Measurements from ENCODE around the gene TMED5. TPM values are rescaled to one million over a fixed set of nuclear protein-coding genes. Genes with fewer than 3 reads are reported as not detected.

The TMED5 gene
- total RNA-seq, 4 donors from 2014 or later, result 47.4 to 80.4 (median 55.5) TPM

DNA sequence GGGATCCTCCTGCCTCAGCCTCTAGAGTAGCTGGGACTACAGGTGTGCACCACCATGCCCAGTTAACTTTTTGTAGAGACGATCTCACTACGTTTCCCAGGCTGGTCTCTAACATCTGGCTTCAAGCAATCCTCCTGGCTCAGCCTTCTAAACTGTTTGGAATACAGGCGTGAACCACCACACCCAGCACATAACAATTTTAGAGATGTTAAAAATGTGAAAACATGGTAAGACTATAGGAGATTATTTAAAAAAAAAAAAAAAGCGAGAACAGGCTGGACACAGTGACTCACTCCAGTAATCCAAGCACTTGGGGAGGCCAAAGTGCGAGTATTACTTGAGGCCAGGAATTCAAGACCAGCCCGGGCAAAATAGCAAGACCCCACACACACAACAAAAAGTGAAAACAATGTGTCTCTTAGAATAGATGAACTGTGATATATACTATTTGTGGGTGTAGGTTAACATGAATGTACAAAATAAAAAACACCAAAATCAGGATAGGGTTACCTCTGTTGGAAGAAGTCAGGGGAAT, 19.9 kb upstream of the TMED5 start:
- WGBS, 2 donors, result 75 to 80% methylated on average over 6 of the region's 6 CpGs
- Histone ChIP-seq H3K36me3 (peaks cover 0 to 31% (median 0%) of the 10 kb centered on the region in 3 donors), H3K4me1 (no peaks in the 10 kb centered on the region), H3K4me3 (no peak overlapping the region), H3K27me3 (no peaks in the 10 kb centered on the region), H3K9me3 (no peaks in the 10 kb centered on the region), H3K27ac (no peak overlapping the region)
- TF ChIP-seq, protein P1, sequence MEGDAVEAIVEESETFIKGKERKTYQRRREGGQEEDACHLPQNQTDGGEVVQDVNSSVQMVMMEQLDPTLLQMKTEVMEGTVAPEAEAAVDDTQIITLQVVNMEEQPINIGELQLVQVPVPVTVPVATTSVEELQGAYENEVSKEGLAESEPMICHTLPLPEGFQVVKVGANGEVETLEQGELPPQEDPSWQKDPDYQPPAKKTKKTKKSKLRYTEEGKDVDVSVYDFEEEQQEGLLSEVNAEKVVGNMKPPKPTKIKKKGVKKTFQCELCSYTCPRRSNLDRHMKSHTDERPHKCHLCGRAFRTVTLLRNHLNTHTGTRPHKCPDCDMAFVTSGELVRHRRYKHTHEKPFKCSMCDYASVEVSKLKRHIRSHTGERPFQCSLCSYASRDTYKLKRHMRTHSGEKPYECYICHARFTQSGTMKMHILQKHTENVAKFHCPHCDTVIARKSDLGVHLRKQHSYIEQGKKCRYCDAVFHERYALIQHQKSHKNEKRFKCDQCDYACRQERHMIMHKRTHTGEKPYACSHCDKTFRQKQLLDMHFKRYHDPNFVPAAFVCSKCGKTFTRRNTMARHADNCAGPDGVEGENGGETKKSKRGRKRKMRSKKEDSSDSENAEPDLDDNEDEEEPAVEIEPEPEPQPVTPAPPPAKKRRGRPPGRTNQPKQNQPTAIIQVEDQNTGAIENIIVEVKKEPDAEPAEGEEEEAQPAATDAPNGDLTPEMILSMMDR (IDR thresholded peaks at IDR 0.05), result no peak
- TF ChIP-seq EP300 (IDR thresholded peaks at IDR 0.05), result no peak
- TF ChIP-seq POLR2A (IDR thresholded peaks at IDR 0.05), result no peak
- no peak for DNase-seq (ENCODE audit: low spot score in 2 of 2)

DNA sequence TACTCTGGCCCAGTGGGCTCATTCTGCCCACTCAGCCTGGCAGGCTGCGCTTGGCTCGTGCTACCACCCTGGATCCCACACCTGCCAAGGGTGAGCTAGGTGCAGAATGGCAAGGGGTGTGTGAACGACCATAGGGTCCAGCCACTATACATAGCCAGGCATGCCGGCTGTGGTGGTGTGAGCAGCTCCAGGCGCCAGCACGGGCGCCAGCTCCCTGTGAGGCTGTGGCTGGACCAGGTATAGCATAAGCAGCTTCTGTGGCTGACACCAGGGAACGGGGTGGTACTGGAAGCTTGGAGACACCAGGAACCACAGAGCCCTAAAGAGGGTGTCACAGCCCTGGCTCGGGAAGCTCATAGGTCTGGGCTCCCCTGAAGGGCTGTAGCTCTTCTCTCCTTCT, 18.9 kb upstream of the TMED5 start:
- WGBS, 2 donors, result 93 to 100% methylated on average over 8 to 9 of the region's 9 CpGs
- TF ChIP-seq, protein P1 (IDR thresholded peaks at IDR 0.05), result no peak
- TF ChIP-seq EP300 (IDR thresholded peaks at IDR 0.05), result no peak
- no peak for TF ChIP-seq POLR2A (IDR thresholded peaks at IDR 0.05)
- H3K4me1 ChIP-seq, result no peaks in the 10 kb centered on the region

DNA sequence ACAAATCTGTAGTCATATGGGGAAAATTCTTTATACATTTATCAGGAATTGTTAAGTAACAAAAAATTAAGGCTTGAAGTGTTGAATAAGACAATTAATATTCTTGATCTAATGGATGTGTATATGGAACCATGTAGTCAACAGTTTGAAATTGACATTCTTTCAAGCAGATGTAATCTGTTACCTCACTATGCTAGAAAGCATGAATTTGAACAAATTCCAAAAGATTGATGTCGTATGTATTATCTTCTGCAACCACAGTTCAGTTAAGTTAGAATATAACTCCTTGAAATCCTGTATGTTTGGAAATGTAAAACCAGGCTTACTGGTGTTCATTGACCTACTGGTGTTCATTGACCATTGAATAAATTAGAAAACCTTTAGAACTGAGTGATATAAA, 16.4 kb upstream of the TMED5 start:
- WGBS, 2 donors, result 66 to 67% methylated on average over 1 of the region's 1 CpG
- Histone ChIP-seq H3K27me3 (no peaks in the 10 kb centered on the region), H3K4me3 (no peak overlapping the region), H3K4me1 (no peaks in the 10 kb centered on the region), H3K9me3 (no peaks in the 10 kb centered on the region), H3K36me3 (peaks cover 0 to 22% (median 0%) of the 10 kb centered on the region in 3 donors), H3K27ac (no peak overlapping the region)
- DNase-seq (ENCODE audit: low spot score in 2 of 2), result no peak
- TF ChIP-seq EP300 (IDR thresholded peaks at IDR 0.05) (no peak), POLR2A (IDR thresholded peaks at IDR 0.05) (no peak)
- TF ChIP-seq, protein P1 (IDR thresholded peaks at IDR 0.05), result no peak

More for the DNA sequence above, 18.9 kb upstream of the TMED5 start:
- peaks cover 0 to 31% (median 0%) of the 10 kb centered on the region in 3 donors for H3K36me3 ChIP-seq
- no peaks in the 10 kb centered on the region for H3K9me3 ChIP-seq
- no peaks in the 10 kb centered on the region for H3K27me3 ChIP-seq
- H3K27ac ChIP-seq, result no peak overlapping the region
- no peak overlapping the region for H3K4me3 ChIP-seq
- no peak for DNase-seq (ENCODE audit: low spot score in 2 of 2)

DNA sequence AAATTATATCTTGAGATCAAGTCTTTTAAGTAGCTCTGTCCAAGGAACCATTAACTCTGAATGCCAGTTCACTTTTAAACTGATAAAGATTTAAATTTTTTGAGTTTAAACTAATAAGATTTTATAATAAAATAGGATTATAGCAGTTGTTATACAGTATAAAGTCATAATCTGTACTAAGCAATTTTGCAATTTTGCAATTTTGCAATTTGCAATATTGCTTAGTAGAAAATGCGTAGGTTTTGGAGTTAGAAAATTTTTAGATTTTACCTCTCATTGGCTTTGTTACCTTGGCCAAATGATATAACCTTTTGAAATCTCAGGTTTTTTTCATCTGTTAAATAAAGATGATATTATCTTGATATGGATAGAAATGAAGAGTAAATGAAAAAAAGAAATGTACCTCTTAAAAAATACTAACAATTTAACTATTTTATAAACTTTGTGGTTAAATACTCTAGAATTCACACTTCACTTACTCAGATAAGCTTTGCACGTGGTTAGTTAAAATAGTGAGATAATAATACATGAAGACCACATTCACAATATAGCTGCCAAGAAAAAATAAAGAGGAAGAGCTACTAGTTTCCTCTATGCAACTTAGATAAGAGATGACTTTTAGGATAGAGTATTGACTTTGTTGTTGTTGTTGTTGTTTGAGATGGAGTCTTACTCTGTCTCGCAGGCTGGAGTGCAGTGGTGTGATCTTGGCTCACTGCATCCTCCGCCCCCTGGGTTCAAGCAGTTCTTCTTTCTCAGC, 14.2 kb upstream of the TMED5 start:
- DNase-seq (ENCODE audit: low spot score in 2 of 2), result no peak
- H3K27me3 ChIP-seq, result no peaks in the 10 kb centered on the region
- no peaks in the 10 kb centered on the region for H3K4me1 ChIP-seq
- H3K9me3 ChIP-seq, result no peaks in the 10 kb centered on the region
- WGBS, 2 donors, result 84 to 89% methylated on average over 4 of the region's 4 CpGs
- peaks cover 0 to 14% (median 0%) of the 10 kb centered on the region in 3 donors for H3K36me3 ChIP-seq
- H3K27ac ChIP-seq, result no peak overlapping the region
- H3K4me3 ChIP-seq, result no peak overlapping the region
- TF ChIP-seq POLR2A (IDR thresholded peaks at IDR 0.05), result no peak
- TF ChIP-seq, protein P1 (IDR thresholded peaks at IDR 0.05), result no peak
- TF ChIP-seq EP300 (IDR thresholded peaks at IDR 0.05), result no peak

DNA sequence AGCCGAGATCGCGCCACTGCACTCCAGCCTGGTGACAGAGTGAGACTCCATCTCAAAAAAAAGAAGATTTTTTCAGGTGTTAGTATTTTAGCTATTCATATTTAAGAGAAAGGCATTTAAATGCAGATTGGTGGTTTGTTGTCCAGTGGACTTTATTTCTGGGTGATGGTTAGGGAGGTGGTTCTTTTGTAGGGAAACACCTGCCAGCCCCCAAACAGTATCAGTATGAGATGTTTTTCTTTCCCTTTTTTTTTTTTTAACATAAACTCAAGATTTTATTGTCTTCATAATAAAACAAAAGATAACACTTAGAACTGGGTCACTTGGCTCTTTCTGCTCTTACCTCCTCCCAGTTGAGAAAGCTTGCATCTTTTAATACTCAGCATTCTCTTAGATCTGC, 10.2 kb upstream of the TMED5 start:
- H3K9me3 ChIP-seq, result no peaks in the 10 kb centered on the region
- DNase-seq (ENCODE audit: low spot score in 2 of 2), result no peak
- WGBS, 2 donors, result 96% methylated on average over 3 of the region's 3 CpGs
- H3K27me3 ChIP-seq, result no peaks in the 10 kb centered on the region
- no peak overlapping the region for H3K27ac ChIP-seq
- TF ChIP-seq POLR2A (IDR thresholded peaks at IDR 0.05) (no peak), EP300 (IDR thresholded peaks at IDR 0.05) (no peak)
- TF ChIP-seq, protein P1 (IDR thresholded peaks at IDR 0.05), result no peak
- no peaks in the 10 kb centered on the region for H3K4me1 ChIP-seq
- no peaks in the 10 kb centered on the region for H3K36me3 ChIP-seq
- no peak overlapping the region for H3K4me3 ChIP-seq

All from tibial nerve (tissue), 4 donors.